Measurements from ENCODE around the gene SAMD3.
"Not testable (repeated sequence)": the region's sequence is repeated elsewhere in the genome, so short reads cannot be mapped to it uniquely, and the experiment has no call there.

Gene SAMD3

GRCh38 chr6:130211691-130212090, 11.1 kb downstream of the SAMD3 start:
- DNase-seq: no peak

- DNase-seq: no peak
Observed at GRCh38 chr6:130207979-130208649, 14.6 kb downstream of the SAMD3 start.

GRCh38 chr6:130206479-130206878, 16.3 kb downstream of the SAMD3 start:
- DNase-seq: no peak

- no peak for DNase-seq
Observed at GRCh38 chr6:130204322-130204721, 18.4 kb downstream of the SAMD3 start.

GRCh38 chr6:130203370-130203769, 19.4 kb downstream of the SAMD3 start:
- DNase-seq: no peak

GRCh38 chr6:130202782-130203181, 20.0 kb downstream of the SAMD3 start:
- DNase-seq: no peak

- DNase-seq: no peak
Observed at GRCh38 chr6:130200020-130200419, 22.7 kb downstream of the SAMD3 start.

GRCh38 chr6:130198483-130199035, 24.2 kb downstream of the SAMD3 start:
- DNase-seq: no peak

- not testable (repeated sequence) for DNase-seq
Observed at GRCh38 chr6:130197816-130198482, 24.8 kb downstream of the SAMD3 start.

- DNase-seq: not testable (repeated sequence)
Observed at GRCh38 chr6:130194434-130194833, 28.3 kb downstream of the SAMD3 start.

- no peak for DNase-seq
Observed at GRCh38 chr6:130190701-130191690, 31.8 kb downstream of the SAMD3 start.

GRCh38 chr6:130189531-130190397, 33.0 kb downstream of the SAMD3 start:
- no peak for DNase-seq

- no peak for DNase-seq
Observed at GRCh38 chr6:130188207-130188899, 34.4 kb downstream of the SAMD3 start.

- no peak for DNase-seq
Observed at GRCh38 chr6:130187335-130188206, 35.2 kb downstream of the SAMD3 start.

- DNase-seq: no peak
Observed at GRCh38 chr6:130185658-130186057, 37.1 kb downstream of the SAMD3 start.

GRCh38 chr6:130183271-130184222, 39.2 kb downstream of the SAMD3 start:
- no peak for DNase-seq

- DNase-seq: no peak
Observed at GRCh38 chr6:130182466-130182865, 40.3 kb downstream of the SAMD3 start.

- no peak for DNase-seq
Observed at GRCh38 chr6:130178692-130179091, 44.1 kb downstream of the SAMD3 start.

- no peak for DNase-seq
Observed at GRCh38 chr6:130176378-130176777, 46.4 kb downstream of the SAMD3 start.

Data from RPMI8226 (cell line).